ENCODE results near the gene HAO1. TPM values are rescaled to one million over a fixed set of nuclear protein-coding genes. Genes with fewer than 3 reads are reported as not detected.
"Not testable (repeated sequence)": the region's sequence is repeated elsewhere in the genome, so short reads cannot be mapped to it uniquely, and the experiment has no call there.

HAO1 gene
- total and polyA plus RNA-seq, 9 of the 15 experiments (the other 6 are each of a cell fraction or from before 2014, with no cell fraction given): not detected

- TF ChIP-seq SPI1 (IDR thresholded peaks at IDR 0.05; ENCODE audit: borderline replicate concordance, low read depth, low read length) (no peak), PRPF4 (IDR thresholded peaks at IDR 0.05; ENCODE audit: insufficient read depth, low read depth, low read length, poor library complexity, severe bottlenecking) (no peak)
- no TSS peak for BruUV-seq (replicated peaks)
- Histone ChIP-seq H3K9ac (ENCODE audit: insufficient read depth in 1 of 2, low read depth in 2 of 2, low read length in 2 of 2) (no peak overlapping the region), H3K9me3 (replicated peaks; ENCODE audit: control insufficient read depth, insufficient read depth, low read depth, low read length) (no peaks in the 10 kb centered on the region), H3K36me3 (ENCODE audit: control insufficient read depth, insufficient read depth, low read length) (no peaks in the 10 kb centered on the region), H3K27ac (ENCODE audit: extremely low read depth, low read depth, low read length) (no peak overlapping the region), H3K4me3 (no peak overlapping the region), H3K79me2 (ENCODE audit: control insufficient read depth, insufficient read depth, low read length) (no peaks in the 10 kb centered on the region), H3K27me3 (ENCODE audit: control insufficient read depth in 2 of 2, insufficient read depth in 2 of 2, low read length in 2 of 2) (no peaks in the 10 kb centered on the region), H3K9me1 (ENCODE audit: control insufficient read depth, insufficient read depth, low read length) (no peaks in the 10 kb centered on the region), H3K4me1 (replicated peaks in 1 of 2; ENCODE audit: control insufficient read depth in 2 of 2, insufficient read depth in 2 of 2, low read length in 2 of 2) (no peaks in the 10 kb centered on the region), H2AFZ (ENCODE audit: low read depth, low read length) (no peak overlapping the region), H3K4me2 (ENCODE audit: insufficient read depth, low read length) (no peak overlapping the region), H4K20me1 (replicated peaks; ENCODE audit: control insufficient read depth, insufficient read depth, low read length) (no peaks in the 10 kb centered on the region)
- intact Hi-C loops (cut with micrococcal nuclease): no loop called here
- CTCF ChIA-PET (ENCODE audit: low intra/inter-chr PET ratio): no interaction called here
- no peak for FAIRE-seq
- ATAC-seq: no peak
- POLR2A ChIA-PET: no interaction called here
- no peak for DNase-seq (ENCODE audit: extremely low read depth in 1 of 4, low spot score in 3 of 4)
- in situ Hi-C loops (cut with MboI): no loop called here
Observed at GRCh38 chr20:7836076-7836475, 104.2 kb downstream of the HAO1 start.

- DNase-seq (ENCODE audit: extremely low read depth in 1 of 4, low spot score in 3 of 4); in situ Hi-C loops (cut with MboI); H3K79me2 ChIP-seq (ENCODE audit: control insufficient read depth, insufficient read depth, low read length); H3K4me2 ChIP-seq (ENCODE audit: insufficient read depth, low read length); H3K4me1 ChIP-seq (replicated peaks in 1 of 2; ENCODE audit: control insufficient read depth in 2 of 2, insufficient read depth in 2 of 2, low read length in 2 of 2); H2AFZ ChIP-seq (ENCODE audit: low read depth, low read length); H3K9me3 ChIP-seq (replicated peaks; ENCODE audit: control insufficient read depth, insufficient read depth, low read depth, low read length); H3K9ac ChIP-seq (ENCODE audit: insufficient read depth in 1 of 2, low read depth in 2 of 2, low read length in 2 of 2); FAIRE-seq; H4K20me1 ChIP-seq (replicated peaks; ENCODE audit: control insufficient read depth, insufficient read depth, low read length); intact Hi-C loops (cut with micrococcal nuclease); H3K36me3 ChIP-seq (ENCODE audit: control insufficient read depth, insufficient read depth, low read length); H3K27ac ChIP-seq (ENCODE audit: extremely low read depth, low read depth, low read length); CTCF ChIA-PET (ENCODE audit: low intra/inter-chr PET ratio); H3K4me3 ChIP-seq; ATAC-seq; POLR2A ChIA-PET; H3K27me3 ChIP-seq (ENCODE audit: control insufficient read depth in 2 of 2, insufficient read depth in 2 of 2, low read length in 2 of 2); H3K9me1 ChIP-seq (ENCODE audit: control insufficient read depth, insufficient read depth, low read length); BruUV-seq (replicated peaks): not testable (repeated sequence)
- TF ChIP-seq NFYB (IDR thresholded peaks at IDR 0.05; ENCODE audit: extremely low read depth, insufficient read length): peak; percentile 34
- 2% methylated on average over 6 of the region's 7 CpGs for WGBS (ENCODE audit: insufficient coverage, low coverage, missing lambda C conversion rate)
Observed at GRCh38 chr20:7834441-7834840, 105.8 kb downstream of the HAO1 start.

Small RNAs within 50 kb of the gene (small RNA-seq; reads per million reads assigned to genes)
- not detected for gene AL021879.1

Other genes with a start within 250 kb of the HAO1 start
- gene TMX4, start 79.3 kb upstream of the HAO1 start, total RNA-seq (2014; rRNA removed): 9.9 and 12.1 TPM in 2 replicates
- 13.9 and 16.1 TPM in 2 replicates for gene TMX4, start 79.3 kb upstream of the HAO1 start, total RNA-seq (2014; rRNA removed; fragmentation: Illumina TruSeq; extraction: Trizol)
- 13.6 and 14.9 TPM in 2 replicates for gene TMX4, start 79.3 kb upstream of the HAO1 start, total RNA-seq (2015; rRNA removed; fragmentation: Illumina TruSeq; extraction: Trizol)
- 19.3 and 22.3 TPM in 2 replicates for gene TMX4, start 79.3 kb upstream of the HAO1 start, total RNA-seq (2021)
- 8.8 and 10.8 TPM in 2 replicates for gene TMX4, start 79.3 kb upstream of the HAO1 start, polyA plus RNA-seq (2011; rRNA removed)
- gene TMX4, start 79.3 kb upstream of the HAO1 start, polyA plus RNA-seq (2014; fragmentation: Illumina TruSeq; extraction: Trizol): 11.8 and 12.4 TPM in 2 replicates
- 1 to 10 TPM; 4.4 to 4.9 TPM for gene TMX4, start 79.3 kb upstream of the HAO1 start, polyA plus RNA-seq (2014; fragmentation: Nextera tagmentation; extraction: Ambion mirVana)
- 8.5 and 9.1 TPM in 2 replicates for gene TMX4, start 79.3 kb upstream of the HAO1 start, polyA plus RNA-seq (2014; rRNA removed)
- 0.98 and 2.2 TPM in 2 replicates for gene PLCB1, start 191.8 kb upstream of the HAO1 start, total RNA-seq (2014; rRNA removed)
- gene PLCB1, start 191.8 kb upstream of the HAO1 start, total RNA-seq (2014; rRNA removed; fragmentation: Illumina TruSeq; extraction: Trizol): 1.7 and 2.4 TPM in 2 replicates
- gene PLCB1, start 191.8 kb upstream of the HAO1 start, total RNA-seq (2015; rRNA removed; fragmentation: Illumina TruSeq; extraction: Trizol): 2.1 and 3.1 TPM in 2 replicates
- gene PLCB1, start 191.8 kb upstream of the HAO1 start, total RNA-seq (2021): 1.1 and 1.2 TPM in 2 replicates
- gene PLCB1, start 191.8 kb upstream of the HAO1 start, polyA plus RNA-seq (2011; rRNA removed): 0.85 and 1.5 TPM in 2 replicates
- 0.66 and 0.80 TPM in 2 replicates for gene PLCB1, start 191.8 kb upstream of the HAO1 start, polyA plus RNA-seq (2014; fragmentation: Illumina TruSeq; extraction: Trizol)
- gene PLCB1, start 191.8 kb upstream of the HAO1 start, polyA plus RNA-seq (2014; fragmentation: Nextera tagmentation; extraction: Ambion mirVana): under 1 TPM; 0.34 to 0.74 TPM
- gene PLCB1, start 191.8 kb upstream of the HAO1 start, polyA plus RNA-seq (2014; rRNA removed): 1.1 and 1.3 TPM in 2 replicates

Data from K562 (cell line).